ENCODE measurements around the gene STMP1.
"Not testable (repeated sequence)": the region's sequence is repeated elsewhere in the genome, so short reads cannot be mapped to it uniquely, and the experiment has no call there.

STMP1 gene

DNA sequence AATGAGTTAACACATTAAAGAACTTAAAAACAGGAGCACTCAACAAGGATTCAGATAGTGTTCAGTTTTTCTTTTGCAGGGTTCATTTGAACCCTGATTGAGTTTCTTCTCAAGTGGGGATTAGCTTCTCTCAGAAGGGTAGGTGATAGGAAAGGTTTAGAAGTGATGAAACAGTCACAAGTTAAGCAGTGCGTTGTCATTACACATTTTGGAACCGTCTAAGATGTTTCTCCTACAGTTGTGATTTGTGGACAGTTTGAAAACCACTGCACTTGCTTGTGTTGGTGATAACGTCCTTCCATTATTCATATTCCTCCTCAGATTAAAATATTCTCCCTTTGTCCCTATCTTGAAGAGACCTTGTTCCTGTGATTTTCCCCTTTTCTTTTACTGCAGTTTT is 2.7 kb downstream of the STMP1 start:
- no peak for FAIRE-seq

DNA sequence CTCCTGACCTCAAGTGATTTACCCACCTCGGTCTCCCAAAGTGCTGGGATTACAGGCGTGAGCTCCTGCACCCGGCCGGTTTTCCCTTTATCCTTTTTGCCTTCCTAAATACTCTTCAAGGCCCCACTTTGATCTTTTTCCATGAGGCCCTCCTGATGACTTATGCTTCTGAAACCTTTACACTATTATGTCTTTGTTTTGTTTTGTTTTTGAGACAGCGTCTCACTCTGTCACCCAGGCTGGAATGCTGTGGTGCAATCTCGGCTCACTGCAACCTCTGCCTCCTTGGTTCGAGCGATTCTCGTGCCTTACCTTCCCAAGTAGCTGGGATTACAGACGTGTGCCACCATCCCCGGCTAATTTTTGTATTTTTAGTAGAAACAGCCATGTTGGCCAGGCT is 3.8 kb downstream of the STMP1 start:
- FAIRE-seq = no peak

DNA sequence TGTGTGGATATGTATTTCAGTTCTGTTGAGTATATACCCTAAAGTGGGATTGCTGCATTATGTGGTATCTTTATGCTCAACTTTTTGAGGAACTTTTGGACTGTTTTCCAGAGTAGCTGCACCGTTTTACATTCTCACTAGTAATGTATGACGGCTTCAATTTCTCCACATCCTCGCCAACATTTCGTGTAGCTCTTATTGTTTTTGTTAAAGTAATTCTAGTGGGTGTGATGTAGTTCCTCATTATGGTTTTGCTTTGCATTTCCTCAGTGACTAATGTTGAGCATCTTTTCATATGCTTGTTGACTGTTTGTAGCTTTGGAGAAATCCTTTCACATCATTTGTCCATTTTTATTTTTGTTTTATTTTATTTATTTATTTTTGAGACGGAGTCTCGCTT is 4.5 kb downstream of the STMP1 start:
- FAIRE-seq = no peak

DNA sequence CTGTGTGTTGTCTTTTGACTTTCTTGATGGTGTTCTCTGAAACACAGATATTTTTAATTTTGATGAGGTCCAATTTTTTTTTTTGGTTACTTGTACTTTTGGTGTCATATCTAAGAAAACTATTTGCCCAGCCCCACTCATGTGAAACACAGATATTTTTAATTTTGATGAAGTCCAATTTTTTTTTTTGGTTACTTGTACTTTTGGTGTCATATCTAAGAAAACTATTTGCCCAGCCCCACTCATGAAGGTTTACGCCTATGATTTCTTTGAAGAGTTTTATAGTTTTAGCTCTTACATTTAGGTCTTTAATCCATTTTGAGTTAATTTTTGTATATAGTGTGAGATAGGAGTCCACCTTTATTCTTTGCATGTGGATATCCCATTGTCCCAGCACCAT is 5.3 kb downstream of the STMP1 start:
- FAIRE-seq = peak; percentile 6

DNA sequence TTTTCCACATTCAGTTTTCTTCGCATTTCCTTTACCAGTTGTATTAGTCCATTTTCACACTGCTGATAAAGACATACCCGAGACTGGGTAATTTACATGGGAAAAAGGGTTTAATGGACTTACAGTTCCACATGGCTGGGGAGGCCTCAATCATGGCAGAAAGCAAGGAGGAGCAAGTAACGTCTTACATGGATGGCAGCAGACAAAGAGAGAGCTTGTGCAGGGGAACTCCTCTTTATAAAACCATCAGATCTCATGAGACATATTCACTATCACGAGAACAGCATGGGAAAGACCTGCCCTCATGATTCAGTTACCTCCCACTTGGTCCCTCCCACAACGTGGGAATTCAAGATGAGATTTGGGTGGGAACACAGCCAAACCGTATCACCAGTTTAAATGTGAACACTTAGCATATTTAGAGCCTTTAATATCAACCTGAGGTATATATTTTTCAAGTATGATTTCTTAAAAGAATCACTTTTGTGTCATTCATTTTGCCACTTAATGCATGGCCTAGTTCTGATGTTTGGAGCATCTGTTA is 6.6 kb downstream of the STMP1 start:
- FAIRE-seq = not testable (repeated sequence)

DNA sequence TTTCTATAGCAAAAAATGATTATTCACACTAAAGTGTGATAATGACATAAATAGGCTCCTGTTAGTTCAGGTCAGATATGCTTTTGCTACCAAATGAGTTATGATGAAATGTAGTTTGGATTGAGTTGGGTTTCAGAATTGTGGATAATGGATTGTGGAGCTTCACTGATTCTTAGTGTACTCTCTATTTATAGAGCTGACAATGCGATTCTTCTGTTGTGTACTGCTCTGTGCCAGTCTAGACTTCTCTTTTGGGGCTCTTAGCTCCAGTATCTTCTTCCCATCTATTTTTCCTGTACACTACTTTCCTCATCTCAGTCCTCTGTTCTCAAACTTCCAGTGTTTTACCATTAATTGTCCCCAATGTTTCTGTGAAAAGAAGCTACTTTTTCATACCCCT is 7.5 kb downstream of the STMP1 start:
- FAIRE-seq = no peak

DNA sequence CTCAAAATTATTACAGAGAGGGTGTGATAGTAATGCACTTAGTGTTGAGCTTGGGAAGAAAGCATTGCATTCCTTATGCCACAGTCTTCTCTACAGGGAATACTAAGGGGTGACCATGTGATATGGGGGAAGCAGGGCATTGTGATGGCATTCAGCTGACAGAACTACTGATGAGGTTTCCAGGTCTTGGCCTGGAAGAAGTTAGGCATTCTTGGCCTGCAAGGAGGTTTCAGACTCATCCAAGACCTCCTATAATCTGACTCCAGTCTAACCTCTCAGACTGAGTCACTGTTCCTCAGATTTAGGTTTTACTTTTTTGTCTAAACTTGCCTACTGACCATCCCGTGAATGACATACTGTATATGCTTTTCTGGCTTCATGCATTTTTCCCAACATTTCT is 7.9 kb downstream of the STMP1 start:
- FAIRE-seq = no peak

DNA sequence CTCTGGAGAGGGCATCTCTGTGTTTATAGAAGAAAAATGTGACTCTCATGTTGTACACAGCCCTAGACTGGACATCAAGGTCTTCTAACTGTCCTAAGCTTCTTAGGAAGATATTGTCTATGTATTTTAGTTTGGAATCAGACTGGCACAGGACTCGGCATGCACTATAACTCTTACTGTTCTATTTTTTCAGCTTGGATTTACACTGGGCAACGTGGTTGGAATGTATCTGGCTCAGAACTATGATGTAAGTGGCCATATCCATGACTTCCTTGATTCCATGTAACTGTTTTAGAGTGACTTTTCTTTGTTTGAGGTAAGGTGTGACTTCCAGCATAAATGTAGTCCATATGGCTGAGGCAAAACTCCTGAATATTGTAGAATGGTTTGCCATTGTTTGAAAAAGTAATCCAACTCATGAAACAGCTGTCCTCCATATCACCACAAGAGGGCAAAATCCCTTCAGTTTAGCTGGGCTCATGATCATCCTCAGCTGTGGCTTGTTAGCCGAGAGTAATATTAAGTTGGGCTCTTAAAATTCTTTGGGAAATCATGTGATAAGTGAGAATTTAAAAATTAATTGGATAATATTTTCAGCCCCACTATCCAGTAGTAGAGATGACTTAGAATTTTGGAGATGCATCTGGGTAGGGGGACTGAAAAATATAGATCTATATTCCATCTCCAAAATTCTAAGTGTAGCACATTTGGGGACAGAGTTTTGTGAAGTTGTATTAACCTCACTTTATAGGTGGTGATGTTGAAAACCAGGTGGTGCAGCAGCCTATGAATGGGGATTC is 10.4 kb downstream of the STMP1 start:
- FAIRE-seq = peak; percentile 97

DNA sequence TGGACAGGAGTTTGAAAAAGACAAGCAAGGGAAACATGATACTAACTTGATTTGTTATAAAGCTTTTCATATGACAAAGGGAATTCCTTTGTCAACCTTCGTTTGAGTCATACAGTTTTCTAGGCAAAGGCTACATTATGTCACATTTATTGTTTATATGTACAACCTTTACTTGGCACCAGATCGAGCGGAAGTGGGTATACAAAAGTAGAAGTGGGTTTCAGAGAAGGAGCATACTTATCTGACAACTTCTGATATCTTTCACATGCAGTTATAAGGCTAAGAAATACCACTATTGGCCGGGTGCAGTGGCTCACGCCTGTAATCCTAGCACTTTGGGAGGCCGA is 11.0 kb downstream of the STMP1 start:
- FAIRE-seq = no peak

DNA sequence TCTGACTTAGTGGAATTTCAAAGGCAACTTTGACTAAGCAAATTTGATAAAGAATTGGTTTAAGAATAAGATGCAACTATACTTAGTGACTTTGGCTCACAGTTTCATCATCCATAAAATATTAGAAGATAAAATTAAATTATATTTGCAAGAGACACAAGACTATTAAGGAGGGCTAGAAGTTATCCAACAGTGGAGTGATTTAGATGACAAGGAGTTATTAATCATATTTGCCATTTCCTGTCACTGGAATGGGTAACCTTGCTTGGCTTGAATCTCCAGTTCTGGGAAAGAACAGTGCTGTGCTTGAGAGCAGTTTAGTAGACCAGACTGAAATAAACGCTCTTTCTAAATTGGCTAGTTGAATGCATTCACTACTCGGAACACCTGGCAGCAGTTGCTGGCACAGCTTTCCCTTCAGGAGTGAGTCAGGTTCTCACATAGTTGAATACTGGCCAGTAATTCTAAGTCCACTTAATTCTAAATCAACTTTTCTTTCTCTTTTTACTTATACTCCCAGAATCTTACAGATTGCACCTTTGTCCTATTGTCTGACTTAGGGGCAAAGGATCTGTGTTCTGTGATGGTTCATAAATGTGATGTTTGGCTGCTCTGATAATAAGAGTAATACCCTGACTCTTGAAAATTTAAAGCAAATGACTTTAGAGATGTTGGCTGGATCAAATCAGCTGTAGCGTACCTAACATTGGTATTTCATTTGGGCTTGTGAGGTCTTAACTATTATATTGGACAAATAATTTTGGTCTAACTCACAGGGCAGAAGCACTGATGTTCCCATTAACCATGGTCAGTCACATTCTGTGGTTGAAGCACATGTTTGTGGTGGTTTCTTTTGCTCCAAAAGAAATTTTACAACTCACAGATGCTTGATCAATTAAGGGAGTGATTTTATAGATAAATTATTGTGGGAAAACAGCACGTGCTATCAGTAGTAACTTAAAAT is 16.6 kb downstream of the STMP1 start:
- FAIRE-seq = no peak

DNA sequence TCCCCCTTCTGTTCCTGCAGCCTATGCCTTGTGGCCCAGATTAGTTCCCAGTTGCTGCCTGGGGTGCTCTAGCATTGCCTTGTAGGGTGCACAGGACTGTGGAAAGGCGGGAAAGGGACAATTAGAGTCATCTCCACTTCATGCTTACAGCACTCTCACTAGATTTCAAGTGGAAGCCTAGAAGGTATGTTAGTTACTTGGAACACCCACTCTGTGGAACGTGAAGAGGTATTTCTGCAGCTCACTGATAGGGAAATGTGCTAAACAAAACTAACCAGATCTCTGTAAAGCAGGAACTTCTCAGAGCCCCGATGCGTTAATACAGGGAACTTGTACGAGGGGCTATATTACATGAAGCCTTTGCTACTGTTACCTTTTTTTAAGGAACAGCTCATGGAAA is 19.4 kb downstream of the STMP1 start:
- FAIRE-seq = no peak

DNA sequence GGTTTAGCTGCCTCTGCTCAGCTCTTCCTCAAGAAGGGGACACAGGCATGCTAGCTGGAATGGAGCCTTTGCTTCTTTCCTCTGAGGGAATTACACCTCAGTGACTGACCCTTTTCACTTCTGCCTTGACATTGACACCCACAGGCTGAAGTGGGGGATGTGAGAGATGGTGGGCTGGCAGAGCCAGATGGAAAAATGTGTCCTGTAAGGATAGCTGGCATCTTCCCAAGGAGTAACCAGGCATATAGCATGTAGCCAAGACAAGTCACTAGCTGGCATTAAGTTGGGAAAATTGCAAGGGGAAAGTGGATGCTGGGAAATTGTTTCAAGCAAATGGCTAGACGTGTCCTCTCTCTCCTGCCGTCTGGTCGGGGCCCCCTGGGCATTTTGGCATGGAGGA is 19.9 kb downstream of the STMP1 start:
- FAIRE-seq = no peak

DNA sequence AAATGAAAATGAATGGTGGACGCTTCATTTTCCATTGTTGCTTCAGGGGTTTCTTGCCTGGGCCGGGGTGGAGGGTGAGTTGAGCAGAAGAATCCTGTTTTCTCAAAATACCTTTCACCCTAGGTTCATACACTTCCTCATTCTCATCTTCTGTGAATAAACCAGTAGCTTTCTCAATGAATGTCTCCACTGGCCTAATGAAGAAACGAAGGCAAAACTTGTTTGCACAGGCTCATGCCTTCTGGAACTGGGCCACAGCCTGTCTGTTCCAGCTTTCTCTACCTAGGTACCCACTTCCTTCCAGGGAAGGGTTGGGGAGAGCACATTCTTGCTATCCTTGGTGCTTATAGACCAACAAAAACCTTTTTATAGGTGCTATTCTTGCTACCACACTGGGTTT is 21.3 kb downstream of the STMP1 start:
- FAIRE-seq = no peak

DNA sequence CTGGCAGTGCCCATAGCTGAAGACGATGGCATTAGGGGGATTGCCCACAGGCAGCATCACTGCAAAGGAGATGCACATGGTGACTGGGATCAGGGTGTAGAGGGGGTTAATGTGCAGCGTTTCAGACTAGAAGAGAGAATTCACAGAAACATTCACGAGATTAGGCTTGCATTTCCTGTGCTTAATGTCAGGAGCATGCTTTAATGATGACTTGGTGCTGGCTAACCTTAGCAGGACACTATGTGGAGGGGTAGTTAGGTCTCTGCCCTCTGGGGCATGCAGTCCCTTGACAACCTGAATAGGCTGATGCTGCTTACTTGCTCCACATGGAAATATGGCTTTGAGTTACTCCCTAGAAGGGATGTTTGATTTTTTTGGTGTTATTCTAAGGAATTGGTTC is 21.8 kb downstream of the STMP1 start:
- no peak for FAIRE-seq

DNA sequence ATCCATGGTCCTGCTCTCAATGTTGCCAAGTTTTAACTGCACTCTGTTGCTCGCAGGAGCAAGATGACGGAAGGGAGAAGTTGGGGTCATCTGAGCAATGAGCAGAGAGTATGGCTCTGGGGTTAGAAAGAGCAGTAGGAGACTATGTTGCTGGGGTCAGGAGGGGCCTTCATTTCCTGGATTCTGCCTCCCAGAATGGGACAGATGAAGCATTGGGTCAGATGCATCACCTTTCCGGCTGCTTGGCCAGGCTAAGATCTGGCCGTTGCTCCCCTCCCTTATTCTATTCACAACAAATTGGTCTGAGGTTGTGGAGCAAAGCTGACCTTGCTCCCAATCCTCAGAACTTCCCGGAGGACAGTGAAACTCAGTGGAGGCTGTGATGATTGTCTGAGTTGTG is 22.4 kb downstream of the STMP1 start:
- no peak for FAIRE-seq

DNA sequence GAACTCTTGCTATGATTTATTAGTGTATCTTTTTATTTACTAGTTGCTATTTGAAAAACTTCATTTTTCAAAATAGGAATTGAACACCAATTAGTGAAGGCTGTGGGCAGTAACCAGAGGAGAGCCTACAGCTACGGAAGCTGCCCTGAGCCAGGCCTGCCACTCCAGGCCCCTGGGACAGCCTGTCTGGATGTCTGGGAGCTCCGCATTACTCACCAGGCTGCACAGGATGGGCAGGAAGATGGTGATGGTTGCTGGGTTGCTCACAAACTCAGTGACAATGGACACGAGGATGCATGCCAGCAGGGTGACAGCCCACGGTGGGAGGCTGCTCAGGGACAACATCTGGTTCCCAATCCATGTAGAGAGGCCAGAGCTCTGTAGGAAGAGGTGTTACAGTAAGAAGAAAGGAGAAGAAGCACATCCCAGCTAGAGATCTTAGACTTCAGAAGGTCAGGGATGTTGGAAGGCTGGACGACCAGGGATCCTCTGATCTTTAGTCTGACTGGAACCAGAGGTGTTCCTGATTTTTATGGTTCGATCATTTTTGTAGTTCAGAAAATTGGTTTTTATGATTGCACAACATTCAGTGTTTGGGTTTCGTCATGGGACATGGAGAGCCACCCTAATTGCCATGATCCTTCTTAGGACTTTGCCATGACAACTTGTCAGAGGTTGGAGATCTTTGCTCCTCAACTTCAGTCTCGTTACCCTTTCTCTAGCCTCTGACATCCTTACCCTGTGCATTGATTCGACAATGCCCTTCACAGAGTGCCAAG is 23.2 kb downstream of the STMP1 start:
- no peak for FAIRE-seq

DNA sequence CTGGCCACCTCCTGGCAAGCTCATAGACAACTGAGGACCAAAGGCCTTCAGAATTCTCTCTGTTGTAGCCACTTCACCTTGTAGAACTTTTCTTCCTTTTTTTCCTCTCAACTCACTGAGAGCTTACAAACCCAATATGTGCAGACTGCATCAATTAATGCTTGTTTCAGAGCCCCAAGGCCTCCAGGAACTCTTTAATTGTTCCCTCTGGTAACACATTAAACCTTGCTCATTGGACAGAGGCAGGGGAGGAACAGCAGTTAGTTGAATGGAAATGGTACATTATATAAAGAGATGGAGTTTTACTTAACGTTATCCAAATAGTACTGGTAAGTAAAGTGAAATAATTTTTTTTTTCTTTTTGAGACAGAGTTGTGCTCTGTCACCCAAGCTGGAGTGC is 25.2 kb downstream of the STMP1 start:
- FAIRE-seq = no peak

DNA sequence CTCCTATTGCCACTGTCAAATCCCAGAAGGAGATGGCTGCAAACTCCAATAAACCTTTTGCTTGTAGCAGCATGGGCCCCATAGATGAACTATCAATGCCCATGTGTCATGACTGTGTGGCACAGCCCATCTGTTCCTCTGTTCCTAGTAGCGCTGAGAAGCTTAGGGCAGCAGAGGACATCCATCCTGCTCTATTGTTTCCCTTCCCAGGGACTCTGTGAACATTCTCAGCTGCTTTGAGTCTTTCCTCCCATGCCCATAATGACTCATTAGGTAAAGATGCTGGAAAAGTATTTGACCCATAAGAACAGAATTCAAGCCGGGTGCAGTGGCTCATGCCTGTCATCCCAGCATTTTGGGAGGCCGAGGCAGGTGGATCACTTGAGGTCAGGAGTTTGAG is 28.3 kb downstream of the STMP1 start:
- no peak for FAIRE-seq

DNA sequence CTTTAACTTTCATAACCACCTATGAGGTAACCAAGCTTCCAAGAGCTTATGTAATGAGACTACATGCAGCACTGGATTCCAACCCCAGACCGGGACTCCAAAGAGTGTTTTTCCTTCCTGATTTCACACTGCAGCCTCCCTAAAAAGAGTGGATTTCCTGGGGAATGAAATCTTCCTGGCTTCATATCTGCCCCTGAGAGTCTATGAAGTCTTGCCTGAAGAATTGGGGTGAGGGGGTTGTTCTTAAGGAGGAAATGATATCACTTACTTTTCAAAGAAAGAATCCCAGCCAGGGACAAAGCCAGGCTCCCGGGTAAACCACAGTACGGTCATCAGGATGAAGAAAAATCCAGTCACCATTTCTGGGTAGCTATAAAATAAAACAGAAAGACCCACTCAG is 29.7 kb downstream of the STMP1 start:
- FAIRE-seq = no peak

DNA sequence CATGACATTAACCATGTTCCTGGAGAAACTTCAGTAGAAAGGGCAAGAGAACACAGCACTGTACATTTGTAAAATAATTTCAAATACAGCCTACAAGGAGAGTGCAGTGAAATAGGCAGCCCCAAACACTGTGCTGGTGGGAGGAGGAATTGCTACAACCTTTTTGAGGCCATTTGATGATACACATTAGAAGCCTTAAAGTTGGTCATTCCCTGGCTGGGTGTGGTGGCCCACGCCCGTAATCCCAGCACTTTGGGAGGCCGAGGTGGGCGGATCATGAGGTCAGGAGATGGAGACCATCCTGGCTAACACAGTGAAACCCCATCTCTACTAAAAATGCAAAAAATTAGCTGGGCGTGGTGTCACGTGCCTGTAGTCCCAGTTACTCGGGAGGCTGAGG is 30.3 kb downstream of the STMP1 start:
- FAIRE-seq = not testable (repeated sequence)

DNA sequence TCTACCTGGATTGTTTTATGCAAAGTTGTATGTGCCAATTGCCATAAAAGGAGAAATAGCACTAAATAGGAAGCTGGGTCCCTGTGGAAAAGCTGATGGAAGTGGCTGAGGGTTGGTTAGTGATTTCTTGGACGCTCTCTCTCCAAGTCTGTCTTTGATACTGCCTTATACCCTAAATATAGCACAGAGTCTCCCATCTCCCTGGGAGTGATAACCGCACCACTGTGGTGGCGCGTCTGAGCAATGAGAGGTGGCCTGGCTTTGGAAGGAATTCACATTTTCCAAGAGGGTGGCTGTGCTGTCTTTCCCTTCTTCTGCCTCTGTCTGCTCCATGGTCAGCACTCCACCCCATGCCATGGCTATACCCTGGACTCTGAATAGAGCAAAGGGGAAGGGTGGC is 31.2 kb downstream of the STMP1 start:
- FAIRE-seq = no peak

DNA sequence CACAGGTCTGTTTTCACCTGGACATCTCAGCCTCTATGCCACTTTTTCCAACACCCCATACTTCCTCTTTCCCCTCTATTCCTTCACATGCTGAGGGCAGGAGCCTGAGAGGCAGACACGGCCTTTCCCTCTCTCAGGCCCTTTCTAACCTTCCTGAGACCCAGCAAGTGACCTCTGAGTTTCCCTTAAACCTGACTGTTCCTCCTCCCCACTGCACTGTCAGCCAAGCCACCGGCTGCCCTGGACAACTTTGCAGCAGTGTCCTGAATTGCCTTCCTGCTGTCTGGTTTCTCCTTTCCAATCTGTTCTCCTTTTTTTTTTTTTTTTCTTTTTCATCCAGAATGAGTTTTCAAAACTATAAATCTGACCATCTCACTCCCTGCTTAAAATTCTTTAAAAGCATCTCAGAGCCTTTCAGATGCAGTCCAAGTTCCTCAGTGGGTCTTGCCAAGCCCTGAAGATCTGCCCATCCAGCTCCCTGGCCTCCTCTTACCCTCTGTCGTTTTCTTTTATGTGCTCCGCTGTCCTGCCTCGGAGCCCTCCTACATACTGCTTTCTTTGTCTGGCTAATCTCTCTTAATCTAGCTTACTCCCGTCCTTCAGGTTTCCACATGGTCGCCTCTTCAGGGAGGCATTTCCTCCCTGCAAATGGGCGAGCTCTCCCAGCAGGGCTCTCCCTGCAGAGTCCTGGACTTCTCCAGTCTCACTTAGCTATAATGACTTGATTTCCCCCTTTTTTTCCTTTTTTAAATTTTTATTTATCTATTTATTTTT is 35.1 kb downstream of the STMP1 start:
- no peak for FAIRE-seq
